Measurements from ENCODE around the gene SPRY4.
"Not testable (repeated sequence)": the region's sequence is repeated elsewhere in the genome, so short reads cannot be mapped to it uniquely, and the experiment has no call there.

Gene SPRY4

DNA sequence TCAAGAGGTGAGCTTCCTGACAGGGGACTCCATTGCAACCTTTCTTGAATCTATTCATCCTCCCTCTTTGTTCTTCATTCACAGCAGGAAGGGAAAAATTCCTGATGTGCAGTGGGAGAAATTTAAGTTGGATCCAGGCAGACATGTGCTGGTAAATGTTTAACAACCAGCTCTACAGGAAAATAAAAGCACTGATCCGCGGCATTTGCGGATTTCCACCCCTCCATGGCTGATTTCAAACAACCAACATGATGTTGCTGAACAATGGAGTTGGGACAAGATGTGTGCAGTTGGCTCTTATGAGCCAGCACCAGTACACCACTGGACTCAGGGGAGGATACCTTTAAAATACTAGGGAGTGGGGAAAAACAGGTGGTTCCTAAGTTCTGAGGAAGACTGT lies 47.0 kb downstream of the SPRY4 start:
- no peak overlapping the region for H3K4me3 ChIP-seq (ENCODE audit: low read depth, low read length)
- in situ Hi-C loops (cut with HindIII; ENCODE audit: low sequenced_read_pairs) = no loop called here
- no peak for TF ChIP-seq CTCF (IDR thresholded peaks at IDR 0.05; ENCODE audit: low read depth, low read length)
- no peak for DNase-seq (ENCODE audit: low read depth, low spot score)

- no peak overlapping the region for H3K4me3 ChIP-seq (ENCODE audit: low read depth, low read length)
- in situ Hi-C loops (cut with HindIII; ENCODE audit: low sequenced_read_pairs) = no loop called here
- no peak for DNase-seq (ENCODE audit: low read depth, low spot score)
- TF ChIP-seq CTCF (IDR thresholded peaks at IDR 0.05; ENCODE audit: low read depth, low read length) = no peak
These were observed 48.3 kb downstream of the SPRY4 start for GRCh38 chr5:142276517-142276916.

- H3K4me3 ChIP-seq (ENCODE audit: low read depth, low read length) = no peak overlapping the region
- no peak for TF ChIP-seq CTCF (IDR thresholded peaks at IDR 0.05; ENCODE audit: low read depth, low read length)
- no peak for DNase-seq (ENCODE audit: low read depth, low spot score)
- in situ Hi-C loops (cut with HindIII; ENCODE audit: low sequenced_read_pairs) = no loop called here
These were observed 49.3 kb downstream of the SPRY4 start for GRCh38 chr5:142275496-142275895.

DNA sequence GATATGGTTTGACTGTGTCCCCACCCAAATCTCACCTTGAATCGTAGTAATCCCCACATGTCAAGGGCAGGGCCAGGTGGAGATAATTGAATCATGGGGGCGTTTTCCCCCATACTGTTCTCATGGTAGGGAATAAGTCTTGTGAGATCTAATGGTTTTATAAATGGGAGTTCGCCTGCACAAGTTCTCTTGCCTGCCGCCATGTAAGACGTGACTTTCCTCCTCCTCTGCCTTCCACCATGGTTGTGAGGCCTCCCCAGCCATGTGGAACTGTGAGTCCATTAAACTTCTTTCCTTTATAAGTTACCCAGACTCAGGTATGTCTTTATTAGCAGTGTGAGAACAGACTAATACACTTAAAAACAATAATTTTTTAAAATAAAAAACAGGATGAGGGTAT lies 52.2 kb downstream of the SPRY4 start:
- DNase-seq (ENCODE audit: low read depth, low spot score); in situ Hi-C loops (cut with HindIII; ENCODE audit: low sequenced_read_pairs); H3K4me3 ChIP-seq (ENCODE audit: low read depth, low read length): not testable (repeated sequence)

DNA sequence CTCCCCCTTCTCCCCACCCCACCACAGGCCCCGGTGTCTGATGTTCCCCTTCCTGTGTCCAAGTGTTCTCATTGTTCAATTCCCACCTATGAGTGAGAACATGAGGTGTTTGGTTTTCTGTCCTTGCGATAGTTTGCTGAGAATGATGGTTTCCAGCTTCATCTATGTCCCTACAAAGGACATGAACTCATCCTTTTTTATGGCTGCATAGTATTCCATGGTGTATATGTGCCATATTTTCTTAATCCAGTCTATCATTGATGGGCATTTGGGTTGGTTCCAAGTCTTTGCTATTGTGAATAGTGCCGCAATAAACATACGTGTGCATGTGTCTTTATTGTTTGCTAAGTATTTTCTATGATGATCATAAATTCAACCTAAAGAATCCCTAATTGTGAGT lies 60.7 kb downstream of the SPRY4 start:
- H3K4me3 ChIP-seq (ENCODE audit: low read depth, low read length); in situ Hi-C loops (cut with HindIII; ENCODE audit: low sequenced_read_pairs): not testable (repeated sequence)

GRCh38 chr5:142263346-142263745 lies 61.5 kb downstream of the SPRY4 start:
- in situ Hi-C loops (cut with HindIII; ENCODE audit: low sequenced_read_pairs) = no loop called here

More for the DNA sequence above, 60.7 kb downstream of the SPRY4 start:
- DNase-seq (ENCODE audit: low read depth, low spot score) = not testable (repeated sequence)

GRCh38 chr5:142262683-142263082 lies 62.1 kb downstream of the SPRY4 start:
- no peak for DNase-seq (ENCODE audit: low read depth, low spot score)
- no peak for TF ChIP-seq CTCF (IDR thresholded peaks at IDR 0.05; ENCODE audit: low read depth, low read length)
- H3K4me3 ChIP-seq (ENCODE audit: low read depth, low read length) = no peak overlapping the region
- in situ Hi-C loops (cut with HindIII; ENCODE audit: low sequenced_read_pairs) = no loop called here

More at GRCh38 chr5:142263346-142263745, 61.5 kb downstream of the SPRY4 start:
- H3K4me3 ChIP-seq (ENCODE audit: low read depth, low read length) = no peak overlapping the region
- DNase-seq (ENCODE audit: low read depth, low spot score) = no peak
- no peak for TF ChIP-seq CTCF (IDR thresholded peaks at IDR 0.05; ENCODE audit: low read depth, low read length)
